ENCODE results near the gene RFTN1. TPM values are rescaled to one million over a fixed set of nuclear protein-coding genes. Genes with fewer than 3 reads are reported as not detected.
A peak's percentile ranks its signal among the peaks of the same experiment; 100 is the strongest.

RFTN1 gene
- total and polyA plus RNA-seq, 2 donors (not counting 1 experiment from before 2014, with no cell fraction given): 35.1 to 35.5 TPM

DNA sequence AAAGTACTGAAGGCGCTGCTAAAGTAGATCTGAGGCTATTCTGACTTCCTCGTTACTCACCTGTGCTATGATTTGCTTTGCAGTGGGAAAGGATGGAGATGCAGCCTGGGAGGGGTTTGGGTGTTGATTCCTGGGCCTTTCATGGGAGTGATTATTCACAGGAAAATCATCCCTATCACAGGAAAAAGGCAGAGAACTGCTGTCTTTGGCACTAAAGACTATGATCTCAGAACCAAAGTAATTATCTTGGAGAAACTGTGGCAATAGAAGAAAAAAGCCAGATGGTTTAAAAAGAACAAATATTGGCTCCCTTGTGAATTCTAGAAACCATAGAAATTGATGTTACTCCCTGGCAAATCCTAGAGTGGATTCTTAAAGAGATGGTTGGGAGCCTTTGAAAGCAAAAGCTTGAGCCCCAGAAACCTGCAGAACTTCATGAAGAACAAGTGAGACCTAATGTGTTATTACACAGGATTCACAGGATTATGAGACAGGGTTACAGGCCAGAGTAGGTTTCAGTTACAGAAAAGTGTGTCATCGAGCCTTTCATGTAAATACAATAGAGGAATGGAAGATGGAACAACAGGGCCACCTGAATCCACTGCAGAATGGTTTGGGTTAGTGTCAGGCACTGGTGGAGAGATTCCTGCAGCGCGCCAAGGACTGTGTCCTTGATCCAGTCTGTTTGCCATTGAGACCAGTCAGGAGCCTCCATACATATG is 162.7 kb downstream of the RFTN1 start:
- no peaks in the 10 kb centered on the region for H3K79me2 ChIP-seq (ENCODE audit: control insufficient read depth, insufficient read depth, low read length)
- no peak overlapping the region for H3K27ac ChIP-seq (ENCODE audit: insufficient read depth, low read length)
- H3K9me3 ChIP-seq (ENCODE audit: control insufficient read depth, insufficient read depth, low read depth, low read length): no peaks in the 10 kb centered on the region
- H3K4me3 ChIP-seq (replicated peaks in 1 of 4; ENCODE audit: control extremely low read depth in 1 of 4, insufficient read depth in 1 of 4, low read depth in 3 of 4, low read length in 4 of 4): no peak overlapping the region
- TF ChIP-seq EZH2 (IDR thresholded peaks at IDR 0.05; ENCODE audit: low read length, missing control alignments): no peak
- TF ChIP-seq, protein P1, sequence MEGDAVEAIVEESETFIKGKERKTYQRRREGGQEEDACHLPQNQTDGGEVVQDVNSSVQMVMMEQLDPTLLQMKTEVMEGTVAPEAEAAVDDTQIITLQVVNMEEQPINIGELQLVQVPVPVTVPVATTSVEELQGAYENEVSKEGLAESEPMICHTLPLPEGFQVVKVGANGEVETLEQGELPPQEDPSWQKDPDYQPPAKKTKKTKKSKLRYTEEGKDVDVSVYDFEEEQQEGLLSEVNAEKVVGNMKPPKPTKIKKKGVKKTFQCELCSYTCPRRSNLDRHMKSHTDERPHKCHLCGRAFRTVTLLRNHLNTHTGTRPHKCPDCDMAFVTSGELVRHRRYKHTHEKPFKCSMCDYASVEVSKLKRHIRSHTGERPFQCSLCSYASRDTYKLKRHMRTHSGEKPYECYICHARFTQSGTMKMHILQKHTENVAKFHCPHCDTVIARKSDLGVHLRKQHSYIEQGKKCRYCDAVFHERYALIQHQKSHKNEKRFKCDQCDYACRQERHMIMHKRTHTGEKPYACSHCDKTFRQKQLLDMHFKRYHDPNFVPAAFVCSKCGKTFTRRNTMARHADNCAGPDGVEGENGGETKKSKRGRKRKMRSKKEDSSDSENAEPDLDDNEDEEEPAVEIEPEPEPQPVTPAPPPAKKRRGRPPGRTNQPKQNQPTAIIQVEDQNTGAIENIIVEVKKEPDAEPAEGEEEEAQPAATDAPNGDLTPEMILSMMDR (conservative IDR thresholded peaks at IDR 0.05 in 1 of 2, IDR thresholded peaks at IDR 0.05 in 1 of 2; ENCODE audit: low read depth in 1 of 2, low read length in 2 of 2): no peak
- peak overlapping the region; percentile 9 for H3K4me2 ChIP-seq (ENCODE audit: extremely low read depth, insufficient read depth, low read length)
- H3K36me3 ChIP-seq (ENCODE audit: control insufficient read depth, insufficient read depth, low read length): no peaks in the 10 kb centered on the region
- no peak overlapping the region for H2AFZ ChIP-seq (ENCODE audit: low read length)
- DNase-seq (ENCODE audit: low read depth in 2 of 2): peak in 1 of 2 donors; percentile 69
- H3K27me3 ChIP-seq (ENCODE audit: control insufficient read depth, insufficient read depth, low read length): no peaks in the 10 kb centered on the region
- no peak overlapping the region for H3K9ac ChIP-seq (ENCODE audit: insufficient read depth, low read length)
- H4K20me1 ChIP-seq (ENCODE audit: control insufficient read depth, extremely low read depth, insufficient read depth, low read length): no peaks in the 10 kb centered on the region
- H3K4me1 ChIP-seq (ENCODE audit: control insufficient read depth, extremely low read depth, insufficient read depth, low read length): peaks cover 13% of the 10 kb centered on the region

DNA sequence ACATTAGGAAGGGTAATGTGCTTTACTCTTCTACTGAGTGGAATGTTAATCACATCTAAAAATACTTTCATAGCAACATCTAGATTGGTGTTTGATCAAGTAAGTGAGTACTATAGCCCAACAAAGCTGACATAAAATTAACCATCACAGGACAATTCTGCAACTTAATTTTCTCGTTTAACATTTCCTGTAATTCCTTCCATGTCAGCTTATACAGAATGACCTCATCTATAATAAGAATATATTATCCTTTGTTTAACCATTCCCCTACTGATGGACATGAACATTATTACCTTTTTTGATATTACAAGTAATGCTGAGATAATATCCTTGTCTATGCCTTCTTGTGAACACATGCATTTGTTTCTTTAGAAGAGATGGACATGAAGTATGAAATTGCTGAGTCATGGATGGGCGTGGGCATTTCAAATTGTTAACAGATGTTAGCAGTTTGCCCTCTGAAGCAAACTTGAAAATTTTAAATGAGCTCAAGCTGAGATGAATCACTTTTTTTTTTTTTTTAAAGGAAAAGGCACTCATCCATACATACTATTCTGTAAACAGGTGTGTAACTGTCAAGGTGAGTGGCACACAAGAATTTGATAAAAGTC is 163.4 kb downstream of the RFTN1 start:
- peaks cover 13% of the 10 kb centered on the region for H3K4me1 ChIP-seq (ENCODE audit: control insufficient read depth, extremely low read depth, insufficient read depth, low read length)
- TF ChIP-seq, protein P1 (conservative IDR thresholded peaks at IDR 0.05 in 1 of 2, IDR thresholded peaks at IDR 0.05 in 1 of 2; ENCODE audit: low read depth in 1 of 2, low read length in 2 of 2): no peak
- TF ChIP-seq EZH2 (IDR thresholded peaks at IDR 0.05; ENCODE audit: low read length, missing control alignments): no peak
- DNase-seq (ENCODE audit: low read depth in 2 of 2): peak; percentile 78 to 79
- no peaks in the 10 kb centered on the region for H3K9me3 ChIP-seq (ENCODE audit: control insufficient read depth, insufficient read depth, low read depth, low read length)
- no peak overlapping the region for H3K4me3 ChIP-seq (replicated peaks in 1 of 4; ENCODE audit: control extremely low read depth in 1 of 4, insufficient read depth in 1 of 4, low read depth in 3 of 4, low read length in 4 of 4)
- H3K27me3 ChIP-seq (ENCODE audit: control insufficient read depth, insufficient read depth, low read length): no peaks in the 10 kb centered on the region
- H4K20me1 ChIP-seq (ENCODE audit: control insufficient read depth, extremely low read depth, insufficient read depth, low read length): no peaks in the 10 kb centered on the region
- H3K79me2 ChIP-seq (ENCODE audit: control insufficient read depth, insufficient read depth, low read length): no peaks in the 10 kb centered on the region
- no peak overlapping the region for H3K4me2 ChIP-seq (ENCODE audit: extremely low read depth, insufficient read depth, low read length)
- H3K36me3 ChIP-seq (ENCODE audit: control insufficient read depth, insufficient read depth, low read length): no peaks in the 10 kb centered on the region
- H3K9ac ChIP-seq (ENCODE audit: insufficient read depth, low read length): no peak overlapping the region
- peak overlapping the region; percentile 4 for H3K27ac ChIP-seq (ENCODE audit: insufficient read depth, low read length)
- H2AFZ ChIP-seq (ENCODE audit: low read length): no peak overlapping the region

DNA sequence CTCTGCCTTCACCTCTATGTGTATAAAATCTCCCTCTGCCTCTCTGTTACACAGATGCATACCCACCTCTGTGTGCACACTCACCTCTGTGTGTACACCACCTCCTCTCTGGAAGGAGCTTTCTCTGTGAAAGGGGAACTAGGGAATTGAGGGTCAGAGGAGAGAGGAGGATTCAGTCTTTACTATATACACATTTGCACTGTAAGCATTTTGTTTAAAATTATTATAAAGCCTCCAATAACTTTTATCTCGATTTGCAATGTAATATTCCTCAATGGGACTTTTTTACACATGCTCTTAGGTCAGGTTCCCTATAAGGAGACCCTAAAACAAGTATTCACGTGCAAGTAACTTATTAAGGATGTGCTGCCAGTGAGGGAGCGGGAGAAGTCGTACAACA is 166.0 kb downstream of the RFTN1 start:
- DNase-seq (ENCODE audit: low read depth in 2 of 2): no peak
- Histone ChIP-seq H3K27ac (ENCODE audit: insufficient read depth, low read length) (no peak overlapping the region), H2AFZ (ENCODE audit: low read length) (no peak overlapping the region), H3K4me2 (ENCODE audit: extremely low read depth, insufficient read depth, low read length) (no peak overlapping the region), H3K36me3 (ENCODE audit: control insufficient read depth, insufficient read depth, low read length) (no peaks in the 10 kb centered on the region), H3K79me2 (ENCODE audit: control insufficient read depth, insufficient read depth, low read length) (no peaks in the 10 kb centered on the region), H3K27me3 (ENCODE audit: control insufficient read depth, insufficient read depth, low read length) (no peaks in the 10 kb centered on the region), H3K4me3 (replicated peaks in 1 of 4; ENCODE audit: control extremely low read depth in 1 of 4, insufficient read depth in 1 of 4, low read depth in 3 of 4, low read length in 4 of 4) (no peak overlapping the region), H3K9me3 (ENCODE audit: control insufficient read depth, insufficient read depth, low read depth, low read length) (no peaks in the 10 kb centered on the region), H4K20me1 (ENCODE audit: control insufficient read depth, extremely low read depth, insufficient read depth, low read length) (no peaks in the 10 kb centered on the region), H3K4me1 (ENCODE audit: control insufficient read depth, extremely low read depth, insufficient read depth, low read length) (peaks cover 13% of the 10 kb centered on the region), H3K9ac (ENCODE audit: insufficient read depth, low read length) (no peak overlapping the region)
- TF ChIP-seq, protein P1 (conservative IDR thresholded peaks at IDR 0.05 in 1 of 2, IDR thresholded peaks at IDR 0.05 in 1 of 2; ENCODE audit: low read depth in 1 of 2, low read length in 2 of 2): no peak
